DMS153 treated with DMSO at 0.1 percent for 48 hours (cell line): ENCODE measurements around the gene NT5DC1.
A peak's percentile ranks its signal among the peaks of the same experiment; 100 is the strongest.
"Not testable (repeated sequence)": the region's sequence is repeated elsewhere in the genome, so short reads cannot be mapped to it uniquely, and the experiment has no call there.

ENCODE experiments used
- DNase-seq: peaks from one replicate; lab custom pipeline; 2025; ENCODE audit not compliant: unreplicated experiment; lab: John Stamatoyannopoulos, UW

NT5DC1 gene

DNA sequence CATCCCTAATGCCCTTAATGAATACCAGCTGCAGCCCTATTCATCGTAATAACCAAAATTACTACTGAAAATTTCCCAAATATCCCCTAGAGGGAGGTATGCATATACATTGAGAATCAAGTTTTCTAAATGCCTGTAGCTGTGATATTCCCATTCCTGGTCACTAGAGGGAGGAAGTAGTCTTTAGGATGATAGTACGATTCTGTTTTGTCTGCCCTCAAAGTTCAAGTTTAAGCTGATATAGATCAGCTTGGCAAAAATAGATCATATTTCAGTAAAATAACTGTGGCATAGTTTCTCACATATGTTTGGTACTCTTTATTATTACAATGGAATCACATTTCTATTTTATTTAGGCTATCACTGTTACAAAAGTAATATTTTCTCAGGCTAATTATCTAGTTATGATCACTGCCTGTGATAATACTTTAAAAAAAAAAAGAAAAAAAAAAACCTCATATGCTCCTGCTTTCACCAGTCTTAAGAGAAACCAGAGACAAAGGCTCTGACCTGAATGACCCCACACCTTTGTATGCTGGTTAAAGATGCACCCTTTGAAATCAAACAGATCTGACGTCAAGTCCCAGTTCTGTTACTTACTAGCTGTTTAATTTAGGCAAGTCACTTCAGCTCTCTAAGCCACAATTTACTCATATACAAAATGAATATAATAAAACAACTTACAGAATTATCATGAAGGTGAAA is 168.1 kb downstream of the NT5DC1 start:
- peak; percentile 82 for DNase-seq

DNA sequence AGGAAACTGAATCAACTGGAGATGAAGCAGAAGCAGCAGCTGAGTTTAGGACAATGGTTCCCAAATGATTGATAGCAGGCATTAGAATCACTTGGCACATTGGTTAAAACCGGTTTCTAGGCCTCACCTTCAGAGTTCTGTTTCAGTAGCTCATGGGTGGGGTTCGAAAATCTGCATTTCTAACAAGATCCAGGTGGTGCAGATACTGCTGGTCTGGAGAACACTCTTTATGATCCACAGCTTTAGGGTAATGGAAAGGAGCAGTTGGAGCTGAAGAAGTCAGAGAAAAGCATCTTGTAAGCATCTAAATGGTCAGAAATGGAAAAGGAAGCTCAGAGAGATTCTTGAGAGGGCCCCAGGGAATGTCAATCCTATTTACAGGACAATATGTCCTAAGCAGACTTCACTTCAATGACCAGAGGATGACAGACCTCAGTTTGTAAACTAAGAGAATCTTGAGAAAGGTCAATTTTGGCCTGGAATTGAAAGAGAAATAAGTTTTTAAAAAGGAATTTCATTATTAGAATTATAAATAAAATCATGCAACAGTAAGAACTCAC is 170.6 kb downstream of the NT5DC1 start:
- DNase-seq: no peak

DNA sequence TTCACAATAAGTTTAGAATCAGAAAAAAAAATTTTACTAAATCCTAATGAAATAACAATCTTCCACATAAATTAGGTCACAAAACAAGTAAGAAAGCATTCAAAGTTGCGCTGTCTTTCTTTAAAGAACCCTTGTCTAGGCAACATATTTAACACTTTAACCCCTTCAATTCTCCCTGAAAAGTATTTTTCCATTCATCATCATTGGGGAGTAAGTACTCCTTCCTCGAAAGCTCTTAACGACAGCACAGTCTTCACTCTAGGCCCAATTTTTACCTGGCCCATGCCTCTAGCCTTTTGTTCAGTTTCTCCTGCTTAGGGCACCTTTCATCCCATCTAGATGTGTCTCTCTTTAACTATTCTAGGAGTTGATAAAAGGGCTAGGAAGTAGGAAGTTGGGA is 176.5 kb downstream of the NT5DC1 start:
- no peak for DNase-seq

DNA sequence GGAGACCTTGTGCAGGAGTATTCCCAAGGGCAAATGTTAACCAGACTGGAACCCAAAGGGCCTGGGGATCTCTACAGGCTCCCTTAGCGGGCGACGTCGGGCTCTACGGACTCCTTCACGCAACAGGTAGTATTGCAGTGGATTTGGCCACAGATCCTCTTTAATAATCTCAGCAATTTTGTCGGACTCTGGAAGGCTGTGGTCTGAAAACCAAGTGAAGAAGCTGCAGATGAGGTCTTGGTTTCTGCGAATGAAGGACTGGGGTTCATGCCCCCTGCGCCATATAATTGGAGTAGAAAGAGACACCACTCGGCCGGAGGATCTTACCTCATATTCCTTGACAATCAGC is 177.8 kb downstream of the NT5DC1 start:
- no peak for DNase-seq

DNA sequence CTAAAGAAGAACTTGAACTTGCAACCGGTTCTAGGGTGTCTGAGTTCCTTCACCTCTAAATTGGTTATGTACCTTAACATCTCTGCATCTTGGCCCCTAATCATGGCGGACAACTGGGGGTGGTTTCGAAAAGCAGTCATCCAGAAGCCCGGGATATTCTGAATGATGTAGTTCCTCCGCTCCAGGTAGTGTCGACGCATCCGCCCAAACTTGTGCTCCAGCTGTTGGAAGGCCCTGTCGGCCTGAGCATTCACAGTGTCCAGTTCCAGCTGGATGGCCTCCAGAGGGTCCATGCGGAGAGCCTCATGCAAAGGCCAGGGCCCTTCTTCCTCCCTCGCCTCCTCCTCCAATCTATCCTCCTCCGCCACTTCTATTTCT is 178.2 kb downstream of the NT5DC1 start:
- no peak for DNase-seq

DNA sequence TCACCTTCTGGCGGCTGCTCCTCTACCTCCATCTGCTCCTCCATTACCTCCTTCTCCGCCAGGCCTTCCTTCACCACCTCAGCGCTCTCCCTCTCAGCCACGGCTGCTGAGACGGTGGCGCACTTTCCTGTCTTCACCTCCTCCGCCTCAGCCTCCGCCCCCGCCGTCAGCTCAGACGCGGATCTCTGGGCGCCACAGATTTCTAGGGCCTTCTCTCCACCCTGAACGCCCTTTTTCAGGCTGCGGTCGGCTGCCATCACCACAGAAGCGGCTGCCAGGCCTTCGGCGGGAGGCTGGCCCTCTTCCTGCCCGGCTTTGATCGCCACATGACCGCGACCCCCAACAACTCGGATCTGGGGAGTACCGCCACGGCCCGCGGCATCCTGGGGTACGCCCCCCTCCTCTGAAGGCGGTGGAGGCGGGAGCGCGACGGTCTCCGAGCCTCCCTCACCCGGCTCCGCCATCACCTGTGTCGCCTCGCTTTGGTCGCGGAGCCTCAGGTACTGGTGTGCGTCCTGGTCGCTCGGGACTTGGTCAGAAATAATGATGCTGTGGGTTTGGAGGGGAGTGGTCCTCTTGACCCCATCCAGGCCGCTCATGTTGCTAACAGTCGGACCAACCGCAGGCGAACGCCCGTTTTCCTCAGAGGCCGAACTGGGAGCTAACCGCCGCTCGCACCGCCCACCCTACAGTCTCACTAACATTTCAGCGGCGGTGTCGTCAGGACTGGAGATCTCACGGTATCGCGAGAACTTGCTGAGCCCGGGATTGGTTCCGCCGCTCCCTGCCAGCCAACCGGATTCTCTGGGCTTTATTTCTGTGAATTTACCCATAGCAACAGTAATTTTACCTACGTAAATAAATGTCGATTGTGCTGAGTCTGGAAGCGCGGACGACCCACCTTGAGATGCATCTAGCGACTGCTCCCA is 178.8 kb downstream of the NT5DC1 start, which contains the start of gene TSPYL1:
Gene TSPYL1 (minus strand): TSS at position 699 of the 929 bp plus-strand sequence. CDS start 100 bp downstream, at position 599.
- DNase-seq: peak; percentile 88

DNA sequence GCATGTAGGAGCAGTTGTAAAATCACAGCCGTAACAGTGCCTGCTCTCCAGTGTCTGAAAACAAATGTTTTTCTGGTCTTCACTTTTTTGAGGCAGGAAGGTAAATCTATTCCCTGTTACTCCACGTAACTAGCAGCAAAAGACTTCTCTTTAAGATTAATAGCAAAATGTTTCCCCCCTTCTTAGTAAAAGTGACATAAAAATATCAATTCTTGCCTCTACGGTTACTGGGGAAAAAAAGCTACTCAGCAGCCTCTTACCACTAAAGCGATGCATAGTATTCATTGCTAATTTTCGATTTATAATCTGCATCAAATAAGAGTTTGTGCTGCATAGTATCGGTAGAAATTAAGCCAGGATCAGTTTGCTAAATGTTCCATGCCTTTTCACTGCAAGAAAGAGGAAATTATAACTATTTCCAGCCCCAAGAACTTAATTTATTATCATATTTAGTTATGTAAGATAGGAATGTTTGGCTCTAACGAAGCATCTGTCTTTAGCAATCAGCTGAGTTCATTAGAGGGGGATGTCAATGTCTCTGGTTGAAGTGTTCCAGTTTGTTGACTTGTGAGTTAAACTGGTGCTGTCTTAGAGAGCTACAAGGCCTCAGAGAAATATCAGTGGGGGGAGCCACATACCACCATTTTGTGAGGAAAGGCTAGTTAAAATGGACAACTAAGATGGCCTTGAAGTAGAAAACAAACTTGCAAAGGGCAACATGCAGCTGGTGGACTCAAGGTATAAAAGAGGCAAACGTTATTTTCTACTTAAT is 179.7 kb downstream of the NT5DC1 start:
- no peak for DNase-seq

DNA sequence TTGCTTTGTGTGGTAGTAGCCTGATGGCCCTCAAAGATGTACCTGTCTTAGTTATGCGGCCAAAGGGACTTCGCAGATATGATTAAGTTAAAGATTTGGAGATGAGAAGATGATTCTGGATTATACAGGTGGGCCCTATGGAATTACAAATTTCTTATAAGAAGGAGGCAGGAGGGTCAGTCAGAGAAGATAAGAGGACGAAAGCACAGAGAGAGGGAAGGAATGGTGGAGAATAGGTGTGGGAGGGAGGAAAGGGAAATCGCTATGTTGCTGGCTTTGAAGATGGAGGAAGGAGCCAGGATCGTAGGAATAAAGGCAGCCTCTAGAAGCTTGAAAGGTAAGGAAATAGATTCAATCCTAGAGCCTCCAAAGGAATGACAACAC is 180.3 kb downstream of the NT5DC1 start:
- no peak for DNase-seq

DNA sequence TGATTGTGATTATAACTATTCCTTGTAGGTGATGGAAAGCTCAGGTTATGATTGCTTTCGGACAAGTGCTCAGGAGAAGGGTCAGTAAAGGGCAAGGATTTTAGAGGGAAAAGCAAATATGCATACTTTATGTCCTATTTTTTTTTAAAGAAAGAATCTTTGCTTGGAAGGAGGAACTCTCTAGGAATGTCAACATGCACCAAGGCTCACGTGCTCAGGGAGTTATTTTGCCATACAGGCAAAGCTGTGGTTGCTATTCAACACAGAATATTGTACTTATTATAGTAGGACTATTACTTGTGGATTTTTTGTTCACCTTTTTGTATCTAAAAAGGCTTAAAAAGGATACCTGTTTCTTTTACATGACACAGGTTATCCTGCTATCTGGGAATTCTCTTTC is 182.0 kb downstream of the NT5DC1 start:
- no peak for DNase-seq

DNA sequence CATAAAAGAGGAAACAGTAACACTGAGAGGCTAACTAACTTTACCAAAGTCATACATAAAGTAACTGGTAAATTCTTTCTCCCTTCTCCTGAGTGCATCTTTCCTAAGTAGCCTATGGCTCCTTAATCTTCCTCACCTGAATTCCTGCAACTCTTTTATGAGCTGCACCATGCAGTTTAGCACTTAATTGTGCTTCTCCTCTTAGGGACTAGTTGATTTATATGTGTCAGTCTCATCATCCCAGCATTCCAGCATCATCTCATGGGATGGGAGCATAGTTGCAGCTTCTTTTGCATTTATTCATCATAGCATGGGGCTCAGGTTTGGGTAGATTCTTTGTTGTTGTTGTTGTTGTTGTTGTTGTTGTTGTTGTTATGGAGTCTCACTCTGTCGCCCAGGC is 182.5 kb downstream of the NT5DC1 start:
- no peak for DNase-seq

DNA sequence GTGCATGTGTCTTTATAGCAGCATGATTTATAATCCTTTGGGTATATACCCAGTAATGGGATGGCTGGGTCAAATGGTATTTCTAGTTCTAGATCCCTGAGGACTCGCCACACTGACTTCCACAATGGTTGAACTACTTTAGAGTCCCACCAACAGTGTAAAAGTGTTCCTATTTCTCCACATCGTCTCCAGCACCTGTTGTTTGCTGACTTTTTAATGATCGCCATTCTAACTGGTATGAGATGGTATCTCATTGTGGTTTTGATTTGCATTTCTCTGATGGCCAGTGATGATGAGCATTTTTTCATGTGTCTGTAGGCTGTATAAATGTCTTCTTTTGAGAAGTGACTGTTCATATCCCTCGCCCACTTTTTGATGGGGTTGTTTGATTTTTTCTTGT is 184.3 kb downstream of the NT5DC1 start:
- DNase-seq: not testable (repeated sequence)

DNA sequence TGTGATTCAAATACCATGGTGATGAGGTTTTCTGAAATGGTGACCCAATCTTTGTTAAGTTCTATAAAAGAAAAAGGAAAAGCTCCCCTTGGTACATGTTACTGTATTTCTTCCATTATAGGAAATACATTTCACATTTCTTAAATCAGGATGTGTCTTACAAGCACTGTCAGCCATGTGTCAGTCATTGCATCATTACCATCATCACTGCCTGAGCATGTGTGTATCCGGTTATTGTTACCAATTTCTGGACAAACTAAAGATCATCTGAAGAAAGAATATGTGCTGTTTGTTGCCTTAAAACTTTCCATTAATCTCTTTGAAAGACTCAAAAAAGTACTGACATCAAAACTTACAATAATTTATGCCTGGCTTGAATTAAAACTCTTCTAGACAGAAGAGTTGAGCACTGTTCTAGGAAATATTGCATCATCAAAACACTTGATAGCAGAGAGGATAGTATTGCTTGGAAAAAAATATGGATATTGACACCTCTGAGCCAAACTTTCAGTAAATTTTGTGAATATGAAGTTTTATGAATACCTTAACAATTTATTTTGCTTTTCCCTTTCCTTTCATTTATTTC is 186.2 kb downstream of the NT5DC1 start:
- no peak for DNase-seq

DNA sequence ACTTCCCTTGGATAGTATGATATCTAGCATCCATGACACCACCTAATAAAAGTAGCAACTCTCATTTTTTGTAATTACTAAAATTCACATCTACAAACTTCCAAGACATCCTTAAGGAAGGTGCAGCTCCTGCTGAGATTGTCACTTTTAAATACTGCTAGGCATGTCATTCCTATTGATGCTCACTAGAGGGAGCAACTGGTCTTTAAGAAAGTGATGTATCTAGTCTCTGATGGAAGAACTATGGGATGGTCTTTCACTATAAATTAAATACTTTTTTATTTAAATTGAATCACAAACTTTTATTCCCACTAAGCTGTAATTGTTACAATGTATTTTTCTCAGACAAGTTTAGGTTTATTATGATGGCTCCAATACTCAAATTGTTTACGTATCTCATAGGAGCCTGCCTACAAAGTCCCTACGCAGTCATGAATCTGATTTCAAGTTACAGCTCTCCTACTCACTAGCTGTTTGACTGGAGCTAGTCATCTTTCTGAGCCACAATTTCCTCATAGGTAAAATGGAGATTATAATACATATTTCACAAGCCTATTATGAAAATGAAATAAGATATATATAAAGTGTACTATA is 187.1 kb downstream of the NT5DC1 start:
- peak; percentile 45 for DNase-seq

DNA sequence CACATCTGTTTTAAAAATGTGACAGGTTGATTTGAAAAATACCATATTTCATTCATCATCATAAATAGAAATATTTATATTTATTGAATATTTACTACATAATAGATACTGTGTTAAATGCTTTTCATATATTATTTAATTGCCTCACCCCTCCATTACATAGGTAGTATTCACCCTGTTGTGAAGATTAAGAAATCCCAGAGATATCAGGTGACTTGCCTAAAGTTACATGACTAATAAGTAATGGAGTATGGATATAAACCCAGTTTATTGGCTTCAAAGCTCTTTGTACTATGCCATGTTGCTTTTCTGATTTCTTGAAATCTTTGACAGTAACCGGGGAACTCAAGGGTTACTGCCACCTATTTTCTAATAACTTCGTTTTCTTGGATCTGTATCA is 189.2 kb downstream of the NT5DC1 start:
- DNase-seq: no peak

DNA sequence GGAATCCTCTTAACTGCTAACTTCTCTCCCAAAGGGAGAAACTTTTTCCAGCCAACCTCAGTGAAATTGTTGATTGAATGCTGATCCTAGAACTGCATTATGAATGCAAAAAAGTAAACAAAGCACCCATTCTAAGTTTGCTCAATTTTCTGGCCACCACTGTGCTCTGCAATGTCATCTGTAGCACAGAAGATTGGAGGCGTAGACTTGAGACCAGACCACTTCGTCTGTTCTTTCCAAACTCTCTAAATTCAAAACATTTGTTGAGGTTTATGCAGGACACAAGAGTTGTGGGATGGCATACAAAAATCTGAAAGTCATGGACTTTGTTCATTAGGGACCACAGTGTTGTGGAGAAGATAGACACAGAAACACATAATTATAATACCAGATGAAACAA is 190.1 kb downstream of the NT5DC1 start:
- no peak for DNase-seq

DNA sequence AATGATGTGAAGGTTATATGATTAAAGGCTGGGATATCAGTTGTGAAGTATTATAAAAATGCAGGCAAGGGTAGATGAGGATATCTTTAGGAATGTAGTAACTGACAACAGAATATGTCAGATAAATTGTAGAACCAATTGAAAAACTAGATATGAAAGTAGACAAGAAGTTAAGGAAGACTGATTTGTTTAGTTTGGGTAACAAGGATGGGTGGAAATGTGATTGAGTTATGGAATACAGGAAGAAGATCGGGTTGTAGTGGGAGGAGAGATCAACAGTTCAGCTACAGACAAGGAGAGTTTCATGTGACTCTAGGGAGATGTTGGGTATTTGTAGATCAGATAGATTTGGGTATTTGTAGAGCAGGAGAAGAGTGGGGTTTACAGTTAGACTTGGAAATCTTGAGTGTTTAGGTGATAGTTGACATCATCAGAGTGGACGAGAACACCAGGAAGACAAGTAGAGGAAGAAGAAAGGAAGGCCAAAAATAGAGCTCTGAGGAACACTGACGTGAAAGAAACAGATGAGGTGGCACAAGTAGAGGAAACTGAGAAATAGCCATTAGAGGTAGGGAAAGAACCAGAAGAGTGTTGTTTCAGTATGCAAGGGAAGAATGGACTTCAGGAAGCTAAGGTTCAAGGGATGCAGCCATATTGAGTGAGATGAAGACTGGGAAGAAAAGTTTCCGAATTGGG is 191.2 kb downstream of the NT5DC1 start:
- no peak for DNase-seq

DNA sequence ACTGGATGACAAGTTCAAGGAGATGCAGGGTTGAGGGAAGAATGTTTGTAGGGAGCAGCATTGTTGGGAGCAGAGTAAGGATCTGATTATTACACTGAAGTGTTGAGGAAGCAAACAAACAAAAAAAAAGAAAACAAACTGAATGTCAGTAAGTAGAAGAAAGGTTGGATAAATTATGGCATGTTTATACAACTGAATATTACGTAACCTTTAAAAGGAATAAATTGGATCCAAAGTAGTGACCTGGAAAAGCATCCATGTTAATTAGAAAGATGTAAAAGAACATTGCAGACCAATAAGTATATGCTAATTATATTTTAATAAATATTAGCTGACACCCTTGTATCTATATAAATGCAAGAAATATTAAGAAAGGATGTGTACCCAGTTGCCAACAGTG is 191.9 kb downstream of the NT5DC1 start:
- no peak for DNase-seq

DNA sequence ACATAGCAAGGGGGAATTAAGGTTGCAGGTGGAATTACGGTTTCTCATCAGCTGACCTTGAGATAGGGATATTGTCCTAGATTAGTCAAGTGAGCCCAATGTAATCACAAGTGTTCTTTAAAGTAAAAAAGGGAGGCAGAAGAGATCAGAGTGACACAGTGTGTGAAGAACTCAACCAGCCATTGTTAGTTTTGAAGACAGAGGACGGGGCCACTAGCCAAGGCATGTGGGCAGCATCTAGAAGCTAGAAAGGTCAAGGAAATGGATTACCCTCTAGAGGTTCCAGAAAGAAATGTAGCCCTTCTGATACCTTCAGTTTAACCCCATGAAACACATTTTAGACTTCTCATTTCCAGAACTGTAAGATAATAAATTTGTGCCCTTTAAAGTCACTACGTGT is 197.6 kb downstream of the NT5DC1 start:
- DNase-seq: no peak

DNA sequence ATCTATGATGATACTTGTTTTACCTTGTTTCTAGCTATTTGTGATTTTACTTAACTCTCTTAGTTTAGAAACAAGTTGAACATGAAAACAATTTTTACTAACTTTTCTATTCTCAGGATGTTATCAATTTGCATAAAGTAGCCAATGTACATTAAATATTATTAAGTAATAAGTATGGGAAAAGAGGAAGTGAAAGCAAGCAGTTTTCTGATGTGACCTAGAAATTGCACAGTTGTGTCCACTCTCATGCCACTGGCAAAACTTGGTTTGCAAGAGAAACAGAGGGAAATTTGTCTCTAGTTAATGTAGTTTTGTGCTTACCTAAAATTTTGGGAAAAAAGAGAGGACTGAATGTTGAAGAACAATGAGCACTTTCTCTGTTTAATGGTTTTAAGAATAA is 198.3 kb downstream of the NT5DC1 start:
- no peak for DNase-seq
